NCI-H774 (cell line): ENCODE data around the gene CRABP1.

ENCODE experiments used
- DNase-seq: peaks from one replicate; lab custom pipeline; 2025; lab: John Stamatoyannopoulos, UW

Gene CRABP1

DNA sequence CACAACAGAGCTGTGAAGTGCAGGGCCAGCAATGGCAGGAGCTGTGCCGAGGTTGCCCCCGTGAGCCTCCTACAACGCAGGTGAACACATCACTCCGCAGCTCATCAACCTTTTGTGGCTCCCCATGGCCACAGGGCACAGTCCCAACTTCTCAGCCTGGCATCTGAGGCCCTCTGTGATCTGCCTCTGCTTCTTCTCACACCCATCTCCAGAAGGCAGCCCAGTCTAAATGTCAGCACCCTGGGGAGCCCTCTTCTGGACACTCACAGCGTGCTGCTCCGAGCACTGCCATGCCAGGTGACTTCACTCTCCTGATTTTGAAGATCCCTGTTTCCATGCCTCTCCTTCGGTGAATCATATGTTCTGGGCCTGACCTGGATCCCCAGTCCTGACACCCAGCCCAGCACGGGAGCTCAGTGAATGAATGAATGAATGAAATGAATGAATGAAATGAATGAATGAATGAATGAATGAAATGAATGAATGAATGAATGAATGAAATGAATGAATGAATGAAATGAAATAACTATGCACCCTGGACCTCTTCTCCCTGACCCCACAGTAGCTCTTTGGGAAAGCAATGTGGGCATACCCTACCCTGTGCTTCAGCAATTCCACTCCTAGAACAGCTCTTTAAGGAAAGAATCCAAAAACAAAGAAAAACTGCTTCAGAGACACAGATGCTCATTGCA, 22.9 kb upstream of the CRABP1 start:
- DNase-seq: no peak

DNA sequence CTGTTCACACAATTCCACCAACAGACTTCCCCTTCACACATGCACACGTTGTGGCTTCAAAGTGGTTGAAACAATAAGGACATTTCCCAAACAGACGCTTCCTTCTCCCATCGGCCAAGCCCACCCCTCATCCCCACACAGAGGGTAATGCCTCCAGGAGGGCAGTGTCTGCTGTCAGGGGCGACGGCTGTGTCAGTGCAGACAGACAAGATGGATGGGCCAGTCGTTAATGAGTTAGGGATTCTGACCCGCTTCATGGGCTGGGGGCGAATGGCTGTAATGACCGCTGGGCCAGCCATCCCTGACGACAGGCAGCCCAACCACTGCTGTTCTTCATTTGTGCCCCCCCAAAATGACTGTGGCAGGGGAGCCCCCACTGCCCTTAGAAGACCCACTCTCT, 20.6 kb upstream of the CRABP1 start:
- DNase-seq: no peak

DNA sequence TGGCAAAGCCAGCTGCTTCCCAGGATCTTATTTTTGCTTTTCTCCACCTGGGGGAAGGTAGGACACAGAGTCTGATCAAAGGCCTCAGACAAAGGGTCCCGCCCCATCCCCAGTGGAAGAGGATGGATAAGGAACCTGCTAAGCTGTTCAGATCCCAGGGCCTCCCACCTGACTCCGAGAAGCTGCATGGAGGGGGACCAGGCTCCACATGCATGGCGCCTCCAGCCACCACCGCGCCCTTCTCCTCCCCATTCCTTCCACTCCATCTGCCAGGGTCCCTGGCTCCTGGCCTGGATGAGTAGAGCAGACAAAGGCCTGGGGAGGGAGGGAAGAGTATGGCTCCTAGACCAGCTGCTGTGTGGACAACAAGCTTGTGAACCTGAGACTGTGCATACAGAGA, 20.0 kb upstream of the CRABP1 start:
- DNase-seq: no peak

DNA sequence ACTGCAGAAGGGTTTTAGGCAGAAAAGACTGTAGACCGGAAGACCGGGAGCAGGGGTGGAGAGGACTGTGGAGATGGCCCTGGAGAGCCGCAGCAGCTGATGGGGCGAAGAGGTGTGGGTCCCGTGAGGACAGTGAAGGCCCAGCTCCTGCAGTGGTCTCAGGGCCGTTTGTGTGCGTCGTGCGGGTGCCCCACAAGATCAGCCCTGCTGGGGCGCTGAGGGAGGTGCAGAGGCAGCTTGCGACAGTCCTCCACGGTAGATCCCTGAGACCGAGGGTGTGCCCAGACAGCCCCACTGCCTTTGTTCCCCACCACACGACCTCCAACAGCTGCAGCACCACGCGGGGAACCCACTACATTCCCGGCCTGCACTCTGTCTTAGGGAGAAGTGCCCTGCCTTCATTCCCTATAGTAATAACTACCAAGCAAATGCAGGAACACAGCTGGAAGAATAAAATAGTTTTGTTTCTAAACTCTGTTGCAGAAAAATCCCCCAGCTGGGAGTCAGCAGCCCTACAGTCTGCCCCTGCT, 19.0 kb upstream of the CRABP1 start:
- DNase-seq: no peak

DNA sequence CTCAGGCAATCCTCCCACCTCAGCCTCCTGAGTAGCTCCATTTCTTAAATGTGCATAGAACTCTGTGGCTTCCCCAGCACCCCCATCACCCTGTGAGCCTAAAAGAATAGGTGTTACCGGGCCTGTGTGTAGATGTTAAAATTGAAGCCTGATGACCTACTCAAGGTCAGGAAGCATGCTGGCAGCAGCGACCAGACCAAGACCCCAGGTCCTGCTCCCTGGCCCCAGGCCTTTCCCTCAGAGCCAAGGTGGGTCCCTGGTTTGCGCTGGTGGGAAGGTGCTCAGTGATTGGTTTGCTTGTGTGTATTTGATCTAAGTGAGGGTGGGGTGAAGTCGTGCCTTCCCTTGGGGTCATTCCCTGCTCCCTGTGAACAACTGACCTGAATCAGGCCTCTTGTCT, 18.4 kb upstream of the CRABP1 start:
- DNase-seq: no peak

DNA sequence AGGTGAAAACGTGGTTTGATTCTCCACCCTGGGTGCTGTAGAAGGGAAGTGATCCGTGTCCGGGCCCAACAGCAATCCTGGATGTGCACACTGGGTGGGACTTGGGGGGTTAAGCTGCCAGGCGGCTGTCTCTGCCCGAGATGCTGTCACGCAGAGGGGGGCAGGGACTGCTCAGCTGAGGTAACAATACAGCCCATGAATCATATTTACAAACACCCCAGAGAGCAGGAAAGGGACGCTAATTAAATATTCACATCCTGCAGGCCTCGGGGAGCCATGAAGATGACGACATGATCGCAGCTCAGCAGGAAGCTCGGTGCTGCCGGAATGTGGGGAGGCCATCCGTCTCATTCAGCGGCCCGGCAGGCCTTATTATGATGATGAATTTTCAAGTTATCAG, 17.9 kb upstream of the CRABP1 start:
- DNase-seq: peak; percentile 16

DNA sequence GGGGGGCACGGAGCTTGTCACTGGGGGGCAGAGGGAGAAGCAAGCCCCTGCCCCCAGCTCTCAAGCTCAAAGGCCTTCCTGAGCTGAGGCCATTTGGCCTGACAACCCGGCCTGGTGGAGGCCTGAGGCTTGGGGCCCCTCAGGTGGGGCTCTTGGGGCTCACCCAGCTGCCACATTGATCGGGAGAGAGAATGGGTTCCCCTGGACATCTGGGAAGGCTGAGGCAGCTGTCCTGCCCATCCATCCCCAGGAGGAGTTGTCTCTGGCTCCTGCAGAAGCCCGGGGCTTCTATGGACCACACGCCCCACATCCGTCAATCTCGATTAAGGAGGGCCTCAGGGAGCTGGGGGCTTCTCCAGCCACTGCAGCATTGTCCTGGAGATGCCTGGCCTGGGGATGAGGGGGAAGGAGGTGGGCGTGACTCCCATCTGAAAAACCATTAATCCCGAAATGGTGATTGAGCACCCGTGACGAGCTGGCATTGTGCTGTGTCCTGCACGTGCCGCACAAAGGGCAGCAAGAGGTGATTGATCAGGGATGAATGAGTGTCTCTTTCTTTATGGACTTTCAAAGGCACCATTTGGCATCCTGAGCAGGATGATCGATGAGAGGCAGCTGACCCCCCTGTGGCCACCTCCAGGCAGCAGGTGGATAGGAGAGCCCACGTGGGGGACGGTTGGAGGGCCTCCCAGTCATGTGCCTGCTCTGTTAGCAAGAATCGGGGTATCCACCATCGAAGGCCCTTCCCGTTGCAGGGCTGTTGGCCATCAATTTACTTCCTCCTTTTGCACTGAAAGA, 17.2 kb upstream of the CRABP1 start:
- no peak for DNase-seq

DNA sequence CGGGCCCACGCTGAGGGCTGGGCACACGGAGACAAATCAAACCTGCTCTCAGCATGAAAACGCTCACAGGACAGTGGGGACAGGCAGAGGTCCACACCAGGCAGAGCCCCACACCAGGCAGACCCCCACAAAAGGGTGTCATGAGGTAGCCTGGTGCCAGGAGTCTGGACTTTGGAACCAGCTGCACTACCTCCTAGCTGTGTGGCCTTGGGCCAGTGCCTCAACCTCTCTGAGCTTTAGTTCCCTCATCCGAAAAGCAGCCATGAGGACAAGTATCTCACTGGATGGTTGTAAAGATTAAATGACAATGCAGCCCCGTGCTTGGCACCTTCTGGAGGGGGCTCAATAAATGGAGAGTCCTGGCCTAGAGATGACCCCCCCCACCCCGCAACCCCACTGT, 16.5 kb upstream of the CRABP1 start:
- no peak for DNase-seq

DNA sequence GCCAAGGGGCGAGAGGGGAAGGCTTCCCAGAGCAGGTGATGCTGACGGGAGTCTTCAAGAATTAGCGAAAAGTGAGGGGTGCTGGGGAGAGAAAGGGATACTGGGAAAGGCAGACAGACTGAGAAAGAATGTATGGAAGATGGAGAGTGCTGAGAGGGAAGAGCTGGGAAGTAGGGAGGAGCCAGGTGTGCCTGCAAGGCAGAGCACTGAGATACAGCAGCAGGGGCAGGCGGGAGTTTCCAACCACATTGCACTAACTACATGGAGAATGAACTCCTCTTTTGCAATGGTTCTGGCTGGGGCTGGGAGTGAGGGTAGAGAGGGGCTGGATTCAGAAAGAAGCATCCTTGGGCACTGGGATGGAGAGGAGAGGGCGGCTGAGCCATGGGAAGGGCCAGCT, 16.0 kb upstream of the CRABP1 start:
- DNase-seq: no peak

DNA sequence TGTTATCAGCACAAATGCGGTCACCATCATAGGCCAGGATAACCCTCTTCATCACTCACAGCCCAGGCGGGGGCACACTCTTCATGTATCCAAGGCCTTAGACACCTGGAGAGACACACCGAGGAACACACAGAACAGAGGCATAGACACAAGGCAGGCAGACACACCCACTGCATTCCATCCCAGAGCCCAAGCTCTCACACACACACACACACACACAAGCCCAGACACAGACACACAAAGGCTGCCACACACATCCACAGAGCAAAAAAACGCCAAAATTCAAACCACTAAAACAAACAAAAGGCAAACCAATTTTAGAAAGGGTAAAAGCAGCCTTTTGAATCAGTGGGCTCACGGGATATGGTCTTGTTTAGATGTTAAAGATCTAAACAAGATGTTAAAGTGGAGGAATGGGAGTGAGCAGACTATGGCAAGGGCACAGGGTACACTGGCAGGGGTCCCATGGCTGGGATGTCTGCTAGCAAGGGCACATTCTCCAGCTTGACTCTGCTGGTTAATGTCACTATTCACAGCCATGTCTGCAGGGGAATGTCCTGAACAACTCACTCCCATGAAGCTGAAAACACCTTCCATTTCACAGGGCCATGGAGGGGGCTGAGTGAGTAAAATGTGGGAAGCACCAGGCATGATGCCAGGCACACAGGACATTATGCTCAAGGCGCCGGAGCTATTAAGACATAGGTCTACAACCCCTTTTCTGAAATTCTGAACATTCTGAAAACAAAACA, 14.9 kb upstream of the CRABP1 start:
- DNase-seq: no peak

DNA sequence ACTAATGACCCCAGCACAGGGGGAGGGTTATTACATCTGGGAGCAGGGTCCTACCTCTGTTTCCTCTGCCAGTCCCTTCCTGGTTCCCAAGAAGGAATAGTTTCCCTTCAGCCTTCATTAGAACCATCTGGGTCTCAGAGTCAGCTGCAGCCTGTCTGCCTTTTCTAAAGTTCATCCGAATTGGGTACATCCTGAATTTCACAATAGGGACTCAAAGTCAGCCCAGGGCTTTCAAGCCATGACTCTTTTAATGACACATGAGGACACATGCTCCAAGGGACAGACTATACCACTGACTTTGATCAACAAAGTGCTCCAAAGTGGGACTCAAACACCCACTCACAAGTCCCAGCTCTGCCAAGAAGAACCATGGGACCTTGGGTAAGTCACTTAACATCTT, 12.7 kb upstream of the CRABP1 start:
- DNase-seq: no peak

DNA sequence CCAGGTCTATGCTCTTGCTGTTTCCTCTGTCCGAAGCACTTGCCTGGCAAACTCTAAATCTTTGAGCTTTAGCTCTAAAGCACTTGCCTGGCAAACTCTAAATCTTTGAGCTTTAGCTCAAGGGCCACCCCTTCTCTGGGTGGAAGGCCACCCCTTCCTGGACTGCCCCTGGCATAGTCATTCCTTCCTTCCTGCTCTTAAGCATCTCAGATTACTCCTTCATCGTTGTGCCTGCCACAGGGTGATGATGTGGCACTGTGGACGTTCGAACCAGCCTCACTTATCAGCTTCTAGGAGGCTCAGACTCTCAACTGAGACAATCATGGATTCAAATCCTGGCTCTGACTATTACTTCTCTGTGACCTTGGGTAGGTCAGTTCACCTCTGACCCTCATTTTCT, 10.5 kb upstream of the CRABP1 start:
- no peak for DNase-seq

DNA sequence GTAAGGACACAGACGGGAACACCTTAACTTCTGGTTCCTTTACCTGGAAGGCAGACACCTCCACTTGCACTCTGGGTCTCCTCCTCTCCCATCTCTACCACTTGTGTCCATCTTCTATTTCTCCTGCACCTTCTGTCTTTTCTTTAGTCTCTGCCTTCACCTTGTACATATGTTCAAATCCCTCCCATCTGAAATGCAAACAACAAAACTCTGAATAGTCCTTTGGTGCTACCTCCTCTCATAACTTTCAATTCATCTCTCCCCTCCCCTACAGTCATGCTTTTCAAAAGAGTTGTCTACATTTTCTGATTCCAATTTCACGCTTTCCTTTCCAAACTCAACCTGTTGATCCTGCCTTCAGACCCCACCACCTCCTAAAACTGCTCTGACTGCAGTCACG, 5.3 kb upstream of the CRABP1 start:
- DNase-seq: no peak

DNA sequence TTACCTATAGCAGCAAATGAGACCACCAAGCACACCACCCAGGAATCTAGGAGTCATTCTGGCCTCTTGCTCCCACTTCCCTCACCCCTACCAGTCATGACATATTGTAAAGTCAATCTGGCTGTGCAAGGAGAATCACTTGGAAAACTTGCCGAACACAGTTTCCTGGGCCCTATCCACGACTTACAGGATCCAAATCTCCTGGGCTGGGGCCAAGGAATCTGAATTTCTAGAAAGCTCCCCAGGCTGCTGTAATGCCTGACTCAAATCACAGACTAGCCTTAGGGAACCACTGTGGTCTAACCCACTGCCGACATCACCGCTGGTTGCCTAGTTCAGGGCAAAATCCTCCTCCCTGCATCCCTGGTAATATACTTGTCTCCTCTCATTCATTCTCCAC, 4.2 kb upstream of the CRABP1 start:
- DNase-seq: no peak

DNA sequence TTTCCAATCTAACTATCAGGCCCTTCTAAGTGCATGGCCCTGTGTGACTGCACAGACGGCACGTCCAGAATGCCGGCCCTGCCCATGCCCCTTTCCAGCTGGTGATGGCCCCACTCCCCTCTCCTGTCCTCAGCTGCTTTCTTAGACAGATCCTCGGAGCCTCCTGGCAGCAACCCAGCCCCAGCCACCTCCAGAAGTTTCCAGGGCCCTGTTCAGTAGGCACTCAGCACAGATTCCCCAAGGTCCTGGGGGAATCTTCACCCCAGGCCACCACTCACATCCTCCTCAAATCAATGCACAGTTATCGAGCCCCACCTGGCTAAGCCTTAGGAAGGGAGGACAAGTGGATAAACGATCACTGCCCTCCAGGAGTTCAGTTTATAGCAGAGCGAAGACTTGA, 1.4 kb upstream of the CRABP1 start:
- DNase-seq: no peak

DNA sequence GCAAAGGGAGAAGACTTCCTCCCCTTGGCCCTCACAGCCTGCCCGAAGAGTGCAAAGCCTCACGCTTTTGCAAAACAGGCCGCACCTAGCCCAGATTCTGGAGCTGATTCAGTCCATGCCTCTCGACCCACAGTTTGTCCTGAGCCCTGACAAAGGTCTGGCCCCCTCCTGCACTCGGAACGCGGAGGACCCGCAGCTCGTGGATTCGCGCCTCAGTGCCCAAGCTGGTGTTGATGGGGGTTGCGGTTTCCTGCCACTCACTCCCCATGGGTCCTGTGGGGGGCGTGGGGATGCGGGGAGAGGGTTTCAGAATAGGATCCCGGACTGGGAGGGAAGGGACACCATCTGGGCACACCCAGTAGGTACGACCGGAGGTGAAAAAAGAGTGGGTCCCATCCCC, 594 bp upstream of the CRABP1 start:
- no peak for DNase-seq

DNA sequence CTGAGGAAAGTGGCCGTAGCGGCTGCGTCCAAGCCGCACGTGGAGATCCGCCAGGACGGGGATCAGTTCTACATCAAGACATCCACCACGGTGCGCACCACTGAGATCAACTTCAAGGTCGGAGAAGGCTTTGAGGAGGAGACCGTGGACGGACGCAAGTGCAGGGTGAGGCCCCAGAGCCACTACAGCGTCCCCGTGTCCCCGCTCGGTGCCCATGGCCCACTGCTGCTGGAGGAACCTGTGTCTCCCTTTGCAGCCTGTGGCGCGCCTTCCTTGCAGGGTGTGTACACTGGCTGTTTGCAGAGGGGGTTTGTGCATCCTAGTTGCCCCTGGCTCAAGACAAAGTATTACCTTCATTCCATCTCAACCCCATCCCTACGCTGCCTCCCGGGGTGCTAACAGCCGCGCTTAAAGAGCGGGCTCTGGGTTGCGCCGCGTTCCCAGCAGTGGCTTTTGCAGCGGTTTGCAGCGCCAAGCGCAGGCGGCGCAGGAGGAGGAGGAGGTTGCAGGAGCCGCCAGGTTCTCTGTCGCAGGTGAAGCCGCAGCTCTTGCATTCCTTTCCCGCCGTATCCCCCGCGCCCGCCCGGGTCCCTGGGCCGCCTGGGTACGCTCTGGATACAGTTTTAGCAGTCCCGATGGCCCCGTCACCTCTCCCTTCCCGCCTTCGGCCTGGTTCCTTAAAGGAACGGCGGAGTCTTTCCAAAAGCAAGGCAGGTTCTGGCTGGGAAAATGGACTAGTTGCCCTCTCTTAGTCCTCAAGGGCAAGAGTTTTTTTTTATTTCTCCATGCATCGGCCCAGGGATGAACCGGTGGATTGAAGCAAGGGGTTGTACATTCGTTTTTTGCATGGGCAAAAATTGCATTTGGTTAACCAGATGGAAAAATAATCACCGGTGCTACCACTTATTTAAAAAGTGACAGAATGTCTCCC, 1.2 kb downstream of the CRABP1 start:
- no peak for DNase-seq

DNA sequence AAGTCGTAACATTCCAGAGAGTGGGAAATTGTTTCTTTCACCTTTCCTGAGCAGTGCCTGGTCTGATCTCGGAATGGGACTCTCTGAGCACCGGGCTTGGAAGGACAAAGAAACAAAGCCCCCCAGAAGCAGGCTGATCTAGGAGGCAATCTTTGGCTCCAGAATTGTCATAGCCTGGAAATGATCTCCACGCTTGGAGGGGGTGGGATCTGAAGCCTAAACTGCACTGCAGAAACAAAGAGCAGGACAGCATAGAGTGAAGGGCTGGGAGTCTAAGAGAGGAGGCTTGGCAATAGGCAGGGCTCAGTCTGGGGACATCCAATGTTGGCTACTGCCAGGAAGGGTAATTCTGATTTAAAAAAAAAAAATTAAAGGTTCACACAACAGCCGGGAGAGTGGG, 1.9 kb downstream of the CRABP1 start:
- no peak for DNase-seq

DNA sequence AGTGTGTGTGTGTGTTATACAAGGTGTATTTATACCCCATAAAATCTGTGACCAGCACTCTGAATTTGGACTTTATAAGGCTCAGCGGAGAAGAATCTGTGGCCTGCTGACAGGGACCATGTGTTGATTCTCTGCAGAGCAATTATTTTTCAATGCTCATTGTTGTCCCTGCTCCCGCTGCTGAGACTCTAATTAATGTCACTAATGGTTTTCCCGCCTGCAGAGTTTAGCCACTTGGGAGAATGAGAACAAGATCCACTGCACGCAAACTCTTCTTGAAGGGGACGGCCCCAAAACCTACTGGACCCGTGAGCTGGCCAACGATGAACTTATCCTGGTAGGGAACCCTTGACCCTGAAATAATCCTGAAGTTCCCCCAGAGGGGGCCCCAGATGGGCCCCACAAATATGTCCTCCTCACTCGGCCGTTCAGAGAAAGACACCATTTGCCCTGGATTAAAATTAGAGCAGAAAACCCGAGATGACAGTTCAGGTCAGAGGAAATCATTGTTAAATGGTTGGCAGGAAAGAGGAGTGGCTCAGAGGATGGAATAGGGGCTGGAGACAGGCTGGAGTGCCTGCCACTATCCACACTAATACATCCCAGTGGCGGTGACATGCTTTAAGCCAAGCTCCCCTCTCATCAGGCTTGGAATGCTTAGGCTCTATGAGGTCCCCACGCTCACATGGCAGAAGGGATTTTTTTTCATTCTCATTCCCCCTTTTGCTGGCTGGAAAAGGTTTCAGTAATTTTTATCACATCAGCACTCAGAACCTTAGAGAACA, 3.3 kb downstream of the CRABP1 start:
- DNase-seq: no peak

DNA sequence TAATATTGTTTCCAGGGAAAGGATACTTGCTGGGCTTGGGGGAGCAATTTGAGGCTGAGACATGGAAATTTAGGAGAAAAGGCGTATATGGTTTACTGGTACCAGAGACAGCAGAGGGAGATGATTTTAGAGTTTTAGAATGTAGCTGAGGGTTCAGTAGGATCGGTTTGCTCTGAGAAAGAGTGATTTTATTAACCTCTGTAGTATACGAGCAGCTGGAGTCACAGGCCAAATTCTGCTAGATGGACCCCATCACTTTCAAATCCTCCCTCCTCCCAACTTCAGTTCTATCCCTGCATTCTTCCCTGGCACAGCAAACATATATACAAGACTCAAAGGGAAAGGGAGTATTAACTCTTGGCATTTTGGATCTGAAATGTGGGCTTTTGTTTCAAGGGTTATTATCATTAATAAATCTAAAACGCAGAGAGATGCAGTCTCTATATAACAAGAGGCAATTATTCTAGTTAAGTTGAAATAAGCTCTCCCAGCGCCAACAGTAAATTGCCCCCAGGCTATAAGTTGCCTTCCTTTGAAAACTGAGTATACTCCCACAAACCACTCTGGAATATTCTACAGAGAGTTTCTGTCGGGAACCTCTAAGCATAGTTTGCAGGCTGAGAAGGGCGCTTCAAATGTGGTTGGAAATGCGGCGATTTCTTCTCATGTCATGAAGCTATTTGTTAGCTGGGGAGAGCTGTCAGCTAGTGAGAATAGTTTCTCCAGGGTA, 5.4 kb downstream of the CRABP1 start:
- DNase-seq: no peak
